K562 (cell line): Measurements from ENCODE around the gene NEK2. TPM values are rescaled to one million over a fixed set of nuclear protein-coding genes. Genes with fewer than 3 reads are reported as not detected.

Experiments
- BMI1 ChIP-seq: fragments of 150-350 bp; IDR thresholded peaks from 2 replicates; pipeline ENCODE4 v1.6.1; 2014; ENCODE audit warnings: low read length
- C11orf30 ChIP-seq: fragments of 450-650 bp; IDR thresholded peaks from 2 replicates; pipeline ENCODE4 v1.6.1; 2016; ENCODE audit warnings: low read depth, mild to moderate bottlenecking
- CREB5 ChIP-seq: fragments of 250-450 bp; sonication (Bioruptor Pico); IDR thresholded peaks from 2 replicates; pipeline ENCODE4 v1.5.0; 2020; ENCODE audit warnings: mild to moderate bottlenecking
- CUX1 ChIP-seq: fragments of 200-800 bp; sonication (Bioruptor generic); IDR thresholded peaks from 2 replicates; pipeline ENCODE4 v1.6.1; 2016; ENCODE audit warnings: missing genetic modification characterization, missing compliant biosample characterization
- ESRRB ChIP-seq: fragments of 250-450 bp; sonication (Bioruptor Pico); IDR thresholded peaks from 2 replicates; pipeline ENCODE4 v1.5.0; 2020; ENCODE audit warnings: mild to moderate bottlenecking, moderate library complexity, borderline replicate concordance
- HMG20B ChIP-seq: fragments of 250-450 bp; sonication (Bioruptor Pico); IDR thresholded peaks from 2 replicates; pipeline ENCODE4 v1.5.0; 2021; ENCODE audit warnings: mild to moderate bottlenecking
- MAX ChIP-seq: sonication (generic); formaldehyde crosslinking; IDR thresholded peaks from 2 replicates; pipeline ENCODE4 v1.9.0; 2022; ENCODE audit warnings: mild to moderate bottlenecking, missing genetic modification reagents
- NFXL1 ChIP-seq: fragments of 450-650 bp; formaldehyde crosslinking; IDR thresholded peaks from 2 replicates; pipeline ENCODE4 v1.4.0; 2021; ENCODE audit warnings: mild to moderate bottlenecking
- NUFIP1 ChIP-seq: fragments of 450-650 bp; IDR thresholded peaks from 2 replicates; pipeline ENCODE4 v1.6.1; 2018; ENCODE audit not compliant: partially characterized antibody
- PATZ1 ChIP-seq: fragments of 250-450 bp; sonication (Bioruptor Pico); IDR thresholded peaks from 2 replicates; pipeline ENCODE4 v1.5.0; 2020; ENCODE audit warnings: mild to moderate bottlenecking, borderline replicate concordance
- PTRF ChIP-seq: fragments of 450-650 bp; IDR thresholded peaks from 2 replicates; pipeline ENCODE4 v1.6.1; 2016; ENCODE audit warnings: mild to moderate bottlenecking, missing genetic modification characterization, missing compliant biosample characterization
- RAD21 ChIP-seq, 2 experiments: fragments of 250-450 bp in 1 of 2; fragments of 450-650 bp in 1 of 2; sonication (Bioruptor Pico) in 1 of 2; formaldehyde crosslinking in 1 of 2; IDR thresholded peaks in 1 of 2; conservative IDR thresholded peaks in 1 of 2; 2 replicates each; pipeline versions ENCODE4 v1.4.0 to v1.8.0; 2020 to 2022; ENCODE audit warnings: mild to moderate bottlenecking in 2 of 2, moderate library complexity in 1 of 2
- RBM14 ChIP-seq: fragments of 200-400 bp; formaldehyde crosslinking; IDR thresholded peaks from 2 replicates; pipeline ENCODE4 v1.6.1; 2018; ENCODE audit warnings: low read depth, mild to moderate bottlenecking, low read length, moderate library complexity, borderline replicate concordance; ENCODE audit not compliant: insufficient read depth
- RBM34 ChIP-seq: fragments of 200-400 bp; formaldehyde crosslinking; IDR thresholded peaks from 2 replicates; pipeline ENCODE4 v1.6.1; 2018; ENCODE audit warnings: low read length, borderline replicate concordance; ENCODE audit not compliant: insufficient read depth
- RUNX1 ChIP-seq: sonication (generic); IDR thresholded peaks from 2 replicates; pipeline ENCODE4 v1.6.1; 2016; ENCODE audit warnings: antibody characterized with exemption, low read depth
- ZNF589 ChIP-seq: fragments of 200-800 bp; sonication (Bioruptor generic); IDR thresholded peaks from 2 replicates; pipeline ENCODE4 v1.6.1; 2016; ENCODE audit warnings: low read depth, missing genetic modification characterization, missing compliant biosample characterization
- polyA plus RNA-seq, 8 experiments: library from polyadenylated mRNA; depleted of rRNA in 4 of 8; stranded (reverse) in 5 of 8; unstranded in 3 of 8; fragments of >200 nt; fragmentation: Nextera tagmentation in 2 of 8; fragmentation: Illumina TruSeq in 1 of 8; extraction: Ambion mirVana in 2 of 8; extraction: Trizol in 1 of 8; gene quantifications; 2 replicates each; pipeline versions ENCODE4 v1.2.1 to v1.2.3, GENCODE V29; 2011 to 2014; ENCODE audit warnings: inconsistent platforms in 1 of 8, missing spikeins in 1 of 8
- total RNA-seq, 7 experiments: library from RNA; depleted of rRNA in 6 of 7; stranded (reverse); fragments of >200 nt in 6 of 7; fragmentation: Illumina TruSeq in 2 of 7; extraction: Trizol in 2 of 7; gene quantifications; 2 replicates each; pipeline versions ENCODE4 v1.2.1 to v1.2.3, GENCODE V29; 2011 to 2021; ENCODE audit warnings: low replicate concordance in 1 of 7
- TF ChIP-seq, protein P1 (sequence below): fragments of 450-650 bp; IDR thresholded peaks from 2 replicates; pipeline ENCODE4 v1.6.1; 2016; ENCODE audit warnings: missing biosample characterization, missing genetic modification characterization

Gene NEK2
- total and polyA plus RNA-seq, 9 of the 15 experiments (the other 6 are each of a cell fraction or from before 2014, with no cell fraction given) = 30.0 to 74.7 (median 66.4) TPM

DNA sequence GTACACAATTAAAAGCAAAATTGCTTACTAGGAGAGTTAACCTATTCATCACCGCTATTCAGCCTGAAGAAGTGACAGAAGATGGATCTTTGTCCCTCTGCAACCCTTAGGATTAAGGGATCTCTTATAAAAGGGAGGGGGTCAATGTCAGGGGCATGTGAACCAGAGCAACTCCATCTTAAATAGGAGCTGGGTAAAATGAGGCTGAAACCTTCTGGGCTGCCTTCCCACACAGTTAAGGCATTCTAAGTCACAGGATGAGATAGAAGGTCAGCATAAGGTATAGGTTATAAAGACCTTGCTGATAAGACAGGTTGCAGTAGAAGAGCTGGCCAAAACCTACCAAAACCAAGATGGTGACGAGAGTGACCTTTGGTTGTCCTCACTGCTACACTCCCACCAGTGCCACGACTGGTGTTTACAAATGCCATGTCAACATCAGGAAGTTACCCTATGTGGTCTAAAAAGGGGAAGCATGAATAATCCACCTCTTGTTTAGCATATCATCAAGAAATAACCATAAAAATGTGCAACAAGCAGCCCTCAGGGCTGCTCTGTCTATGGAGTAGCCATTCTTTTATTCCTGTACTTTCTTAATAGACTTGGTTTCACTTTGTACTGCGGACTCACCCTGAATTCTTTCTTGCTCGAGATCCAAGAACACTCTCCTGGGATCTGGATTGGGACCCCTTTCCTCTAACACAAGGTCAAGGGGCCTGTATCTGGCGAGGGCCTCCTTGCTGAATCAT, 35.3 kb upstream of the NEK2 start (continued):
- 0 out of 2 replicates have a peak, but pooled peaks have one; percentile 15 for TF ChIP-seq C11orf30
- TF ChIP-seq RBM14 = no peak
- TF ChIP-seq, protein P1, sequence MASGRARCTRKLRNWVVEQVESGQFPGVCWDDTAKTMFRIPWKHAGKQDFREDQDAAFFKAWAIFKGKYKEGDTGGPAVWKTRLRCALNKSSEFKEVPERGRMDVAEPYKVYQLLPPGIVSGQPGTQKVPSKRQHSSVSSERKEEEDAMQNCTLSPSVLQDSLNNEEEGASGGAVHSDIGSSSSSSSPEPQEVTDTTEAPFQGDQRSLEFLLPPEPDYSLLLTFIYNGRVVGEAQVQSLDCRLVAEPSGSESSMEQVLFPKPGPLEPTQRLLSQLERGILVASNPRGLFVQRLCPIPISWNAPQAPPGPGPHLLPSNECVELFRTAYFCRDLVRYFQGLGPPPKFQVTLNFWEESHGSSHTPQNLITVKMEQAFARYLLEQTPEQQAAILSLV (tag) = peak; percentile 72
- peak; percentile 53; the same call in 1 of the 2 replicates for TF ChIP-seq CUX1 (CRISPR knock-in tag)
- no peak for TF ChIP-seq RBM34
- TF ChIP-seq HMG20B (CRISPR knock-in tag) = no peak
- TF ChIP-seq RUNX1 = no peak
- no peak for TF ChIP-seq CREB5 (CRISPR knock-in tag)
- TF ChIP-seq MAX (CRISPR knock-in tag) = no peak
- no peak for TF ChIP-seq ESRRB
- no peak for TF ChIP-seq NUFIP1
- TF ChIP-seq PTRF (tag) = peak; percentile 78; the same call in 1 of the 2 replicates
- no peak for TF ChIP-seq RAD21 (CRISPR knock-in tag; conservative IDR thresholded peaks at IDR 0.05 in 1 of 2, IDR thresholded peaks at IDR 0.05 in 1 of 2)
- TF ChIP-seq NFXL1 (CRISPR knock-in tag) = no peak
- TF ChIP-seq ZNF589 (CRISPR knock-in tag) = peak; percentile 66; the same call in 1 of the 2 replicates
- TF ChIP-seq PATZ1 = no peak
- no peak for TF ChIP-seq BMI1
